Astrocyte (in vitro differentiated cells and primary cell): ENCODE results near the gene FNDC3B.

Source experiments
- CTCF ChIP-seq: IDR thresholded peaks from 2 replicates; pipeline ENCODE4 v1.5.1; 2011; ENCODE audit warnings: low read depth, mild to moderate bottlenecking, inconsistent platforms, low read length, moderate library complexity; ENCODE audit not compliant: insufficient read depth
- EZH2 ChIP-seq: IDR thresholded peaks from 2 replicates; pipeline ENCODE4 v1.6.1; 2012; ENCODE audit warnings: mild to moderate bottlenecking, low read length, inconsistent platforms; ENCODE audit not compliant: insufficient read depth

GRCh38 chr3:172078721-172079120, 39.3 kb downstream of the FNDC3B start:
- TF ChIP-seq CTCF (no peak), EZH2 (no peak)
